HEK293 (cell line): ENCODE data around the gene MATCAP1.
A peak's percentile ranks its signal among the peaks of the same experiment; 100 is the strongest.

Source experiments
- ATF2 ChIP-seq: fragments of 450-650 bp; formaldehyde crosslinking; IDR thresholded peaks from 2 replicates; pipeline ENCODE4 v1.5.1; 2016; ENCODE audit warnings: missing biosample characterization, missing genetic modification characterization, low read depth
- BCL11B ChIP-seq: fragments of 450-650 bp; formaldehyde crosslinking; IDR thresholded peaks from 2 replicates; pipeline ENCODE4 v1.5.1; 2016; ENCODE audit warnings: low read depth, missing biosample characterization, missing genetic modification characterization
- PRDM1 ChIP-seq: fragments of 450-650 bp; formaldehyde crosslinking; IDR thresholded peaks from 2 replicates; pipeline ENCODE4; 2016; ENCODE audit warnings: missing biosample characterization, missing genetic modification characterization
- REPIN1 ChIP-seq: fragments of 450-650 bp; formaldehyde crosslinking; IDR thresholded peaks from 2 replicates; pipeline ENCODE4 v1.5.1; 2017; ENCODE audit warnings: missing biosample characterization, missing genetic modification characterization, low read depth
- REST ChIP-seq: fragments of 450-650 bp; formaldehyde crosslinking; IDR thresholded peaks from 2 replicates; pipeline ENCODE4 v1.5.1; 2016; ENCODE audit warnings: missing biosample characterization, missing genetic modification characterization
- TCF7L2 ChIP-seq: IDR thresholded peaks from 2 replicates; pipeline ENCODE4 v1.6.1; 2011; ENCODE audit warnings: low read depth, mild to moderate bottlenecking, inconsistent platforms, low read length, moderate library complexity, borderline replicate concordance
- ZBTB17 ChIP-seq: fragments of 450-650 bp; formaldehyde crosslinking; IDR thresholded peaks from 2 replicates; pipeline ENCODE4 v1.5.1; 2016; ENCODE audit warnings: missing biosample characterization, missing genetic modification characterization
- ZFP37 ChIP-seq: fragments of 450-650 bp; formaldehyde crosslinking; IDR thresholded peaks from 2 replicates; pipeline ENCODE4 v1.5.1; 2016; ENCODE audit warnings: missing biosample characterization, missing genetic modification characterization
- ZNF121 ChIP-seq: fragments of 450-650 bp; formaldehyde crosslinking; IDR thresholded peaks from 2 replicates; pipeline ENCODE4 v1.5.1; 2016; ENCODE audit warnings: missing biosample characterization, missing genetic modification characterization
- ZNF157 ChIP-seq: fragments of 450-650 bp; formaldehyde crosslinking; IDR thresholded peaks from 2 replicates; pipeline ENCODE4 v1.5.1; 2016; ENCODE audit warnings: missing biosample characterization, missing genetic modification characterization
- ZNF184 ChIP-seq: fragments of 450-650 bp; IDR thresholded peaks from 2 replicates; pipeline ENCODE4 v1.5.1; 2018; ENCODE audit warnings: missing biosample characterization, mild to moderate bottlenecking, missing genetic modification characterization
- ZNF23 ChIP-seq: fragments of 450-650 bp; formaldehyde crosslinking; IDR thresholded peaks from 2 replicates; pipeline ENCODE4 v1.5.1; 2016; ENCODE audit warnings: missing biosample characterization, missing genetic modification characterization, borderline replicate concordance
- ZNF248 ChIP-seq: fragments of 450-650 bp; formaldehyde crosslinking; IDR thresholded peaks from 2 replicates; pipeline ENCODE4 v1.5.1; 2017; ENCODE audit warnings: missing biosample characterization, missing genetic modification characterization
- ZNF311 ChIP-seq: fragments of 450-650 bp; formaldehyde crosslinking; IDR thresholded peaks from 2 replicates; pipeline ENCODE4 v1.5.1; 2017; ENCODE audit warnings: missing biosample characterization, missing genetic modification characterization, borderline replicate concordance
- ZNF335 ChIP-seq: fragments of 450-650 bp; formaldehyde crosslinking; conservative IDR thresholded peaks from 2 replicates; pipeline ENCODE4 v1.5.1; 2016; ENCODE audit warnings: missing biosample characterization, missing genetic modification characterization
- ZNF341 ChIP-seq: fragments of 450-650 bp; formaldehyde crosslinking; IDR thresholded peaks from 2 replicates; pipeline ENCODE4; 2016; ENCODE audit warnings: low read depth, missing biosample characterization, missing genetic modification characterization
- ZNF398 ChIP-seq: fragments of 450-650 bp; formaldehyde crosslinking; IDR thresholded peaks from 2 replicates; pipeline ENCODE4 v1.5.1; 2017; ENCODE audit warnings: missing biosample characterization, missing genetic modification characterization
- ZNF404 ChIP-seq: fragments of 450-650 bp; formaldehyde crosslinking; IDR thresholded peaks from 2 replicates; pipeline ENCODE4 v1.5.1; 2017; ENCODE audit warnings: missing biosample characterization, missing genetic modification characterization
- ZNF596 ChIP-seq: fragments of 450-650 bp; IDR thresholded peaks from 2 replicates; pipeline ENCODE4 v1.5.0; 2018; ENCODE audit warnings: missing biosample characterization, mild to moderate bottlenecking, missing genetic modification characterization, moderate library complexity
- ZNF600 ChIP-seq: fragments of 450-650 bp; formaldehyde crosslinking; IDR thresholded peaks from 2 replicates; pipeline ENCODE4 v1.5.1; 2016; ENCODE audit warnings: missing biosample characterization, missing genetic modification characterization
- ZNF692 ChIP-seq: fragments of 450-650 bp; formaldehyde crosslinking; IDR thresholded peaks from 2 replicates; pipeline ENCODE4 v1.5.1; 2016; ENCODE audit warnings: missing biosample characterization, missing genetic modification characterization
- TF ChIP-seq, protein P1 (sequence below): fragments of 450-650 bp; formaldehyde crosslinking; IDR thresholded peaks from 2 replicates; pipeline ENCODE4 v1.5.1; 2017; ENCODE audit warnings: missing biosample characterization, mild to moderate bottlenecking, missing genetic modification characterization, moderate library complexity
- TF ChIP-seq, protein P2 (sequence below): fragments of 450-650 bp; formaldehyde crosslinking; IDR thresholded peaks from 2 replicates; pipeline ENCODE4 v1.5.1; 2016; ENCODE audit warnings: missing biosample characterization, missing genetic modification characterization
- TF ChIP-seq, protein P3 (sequence below): fragments of 450-650 bp; formaldehyde crosslinking; IDR thresholded peaks from 2 replicates; pipeline ENCODE4 v1.5.1; 2016; ENCODE audit warnings: missing biosample characterization, missing genetic modification characterization

MATCAP1 gene

GRCh38 chr16:67177743-67178699 is 5.7 kb downstream of the MATCAP1 start (continued):
- TF ChIP-seq ATF2 (tag by site-specific recombination) (no peak), ZNF121 (tag by site-specific recombination) (no peak), ZNF596 (tag by site-specific recombination) (no peak), ZNF692 (tag by site-specific recombination) (peak; percentile 34; the same call in 1 of the 2 replicates), ZNF341 (peak; percentile 91), TCF7L2 (no peak), ZNF157 (no peak), ZNF248 (tag by site-specific recombination) (no peak), ZBTB17 (tag by site-specific recombination) (peak; percentile 75), ZNF404 (tag by site-specific recombination) (no peak), BCL11B (no peak), ZNF184 (tag by site-specific recombination) (no peak), ZNF311 (no peak), REST (tag by site-specific recombination) (no peak), ZNF23 (tag by site-specific recombination) (no peak), PRDM1 (tag by site-specific recombination) (no peak), ZNF398 (tag by site-specific recombination) (0 out of 2 replicates have a peak, but pooled peaks have one; percentile 12), ZFP37 (tag by site-specific recombination) (no peak), ZNF335 (0 out of 2 replicates have a peak, but pooled peaks have one; percentile 25), REPIN1 (tag by site-specific recombination) (no peak; the same call in 1 of the 2 replicates), ZNF600 (tag by site-specific recombination) (peak; percentile 91)
- TF ChIP-seq, protein P1, sequence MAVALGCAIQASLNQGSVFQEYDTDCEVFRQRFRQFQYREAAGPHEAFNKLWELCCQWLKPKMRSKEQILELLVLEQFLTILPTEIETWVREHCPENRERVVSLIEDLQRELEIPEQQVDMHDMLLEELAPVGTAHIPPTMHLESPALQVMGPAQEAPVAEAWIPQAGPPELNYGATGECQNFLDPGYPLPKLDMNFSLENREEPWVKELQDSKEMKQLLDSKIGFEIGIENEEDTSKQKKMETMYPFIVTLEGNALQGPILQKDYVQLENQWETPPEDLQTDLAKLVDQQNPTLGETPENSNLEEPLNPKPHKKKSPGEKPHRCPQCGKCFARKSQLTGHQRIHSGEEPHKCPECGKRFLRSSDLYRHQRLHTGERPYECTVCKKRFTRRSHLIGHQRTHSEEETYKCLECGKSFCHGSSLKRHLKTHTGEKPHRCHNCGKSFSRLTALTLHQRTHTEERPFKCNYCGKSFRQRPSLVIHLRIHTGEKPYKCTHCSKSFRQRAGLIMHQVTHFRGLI (tag by site-specific recombination), result peak; percentile 66
- TF ChIP-seq, protein P2, sequence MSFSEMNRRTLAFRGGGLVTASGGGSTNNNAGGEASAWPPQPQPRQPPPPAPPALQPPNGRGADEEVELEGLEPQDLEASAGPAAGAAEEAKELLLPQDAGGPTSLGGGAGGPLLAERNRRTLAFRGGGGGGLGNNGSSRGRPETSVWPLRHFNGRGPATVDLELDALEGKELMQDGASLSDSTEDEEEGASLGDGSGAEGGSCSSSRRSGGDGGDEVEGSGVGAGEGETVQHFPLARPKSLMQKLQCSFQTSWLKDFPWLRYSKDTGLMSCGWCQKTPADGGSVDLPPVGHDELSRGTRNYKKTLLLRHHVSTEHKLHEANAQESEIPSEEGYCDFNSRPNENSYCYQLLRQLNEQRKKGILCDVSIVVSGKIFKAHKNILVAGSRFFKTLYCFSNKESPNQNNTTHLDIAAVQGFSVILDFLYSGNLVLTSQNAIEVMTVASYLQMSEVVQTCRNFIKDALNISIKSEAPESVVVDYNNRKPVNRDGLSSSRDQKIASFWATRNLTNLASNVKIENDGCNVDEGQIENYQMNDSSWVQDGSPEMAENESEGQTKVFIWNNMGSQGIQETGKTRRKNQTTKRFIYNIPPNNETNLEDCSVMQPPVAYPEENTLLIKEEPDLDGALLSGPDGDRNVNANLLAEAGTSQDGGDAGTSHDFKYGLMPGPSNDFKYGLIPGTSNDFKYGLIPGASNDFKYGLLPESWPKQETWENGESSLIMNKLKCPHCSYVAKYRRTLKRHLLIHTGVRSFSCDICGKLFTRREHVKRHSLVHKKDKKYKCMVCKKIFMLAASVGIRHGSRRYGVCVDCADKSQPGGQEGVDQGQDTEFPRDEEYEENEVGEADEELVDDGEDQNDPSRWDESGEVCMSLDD (tag by site-specific recombination), result no peak
- TF ChIP-seq, protein P3, sequence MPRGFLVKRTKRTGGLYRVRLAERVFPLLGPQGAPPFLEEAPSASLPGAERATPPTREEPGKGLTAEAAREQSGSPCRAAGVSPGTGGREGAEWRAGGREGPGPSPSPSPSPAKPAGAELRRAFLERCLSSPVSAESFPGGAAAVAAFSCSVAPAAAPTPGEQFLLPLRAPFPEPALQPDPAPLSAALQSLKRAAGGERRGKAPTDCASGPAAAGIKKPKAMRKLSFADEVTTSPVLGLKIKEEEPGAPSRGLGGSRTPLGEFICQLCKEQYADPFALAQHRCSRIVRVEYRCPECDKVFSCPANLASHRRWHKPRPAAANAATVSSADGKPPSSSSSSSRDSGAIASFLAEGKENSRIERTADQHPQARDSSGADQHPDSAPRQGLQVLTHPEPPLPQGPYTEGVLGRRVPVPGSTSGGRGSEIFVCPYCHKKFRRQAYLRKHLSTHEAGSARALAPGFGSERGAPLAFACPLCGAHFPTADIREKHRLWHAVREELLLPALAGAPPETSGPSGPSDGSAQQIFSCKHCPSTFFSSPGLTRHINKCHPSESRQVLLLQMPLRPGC (tag by site-specific recombination), result no peak
